ENCODE results near the gene SYT1. TPM values are rescaled to one million over a fixed set of nuclear protein-coding genes. Genes with fewer than 3 reads are reported as not detected.
"Not testable (repeated sequence)": the region's sequence is repeated elsewhere in the genome, so short reads cannot be mapped to it uniquely, and the experiment has no call there.

Gene SYT1
- total and polyA plus RNA-seq, 12 donors: 0.03 to 0.36 (median 0.15) TPM; not detected in 5

GRCh38 chr12:78829690-78830089 is 34.9 kb upstream of the SYT1 start:
- peaks cover 0 to 5% (median 0%) of the 10 kb centered on the region in 11 donors for H3K9me3 ChIP-seq
- H3K4me1 ChIP-seq: no peaks in the 10 kb centered on the region
- no peaks in the 10 kb centered on the region for H3K36me3 ChIP-seq
- no peak overlapping the region for H3K4me3 ChIP-seq
- no peak for ATAC-seq
- TF ChIP-seq, protein P1, sequence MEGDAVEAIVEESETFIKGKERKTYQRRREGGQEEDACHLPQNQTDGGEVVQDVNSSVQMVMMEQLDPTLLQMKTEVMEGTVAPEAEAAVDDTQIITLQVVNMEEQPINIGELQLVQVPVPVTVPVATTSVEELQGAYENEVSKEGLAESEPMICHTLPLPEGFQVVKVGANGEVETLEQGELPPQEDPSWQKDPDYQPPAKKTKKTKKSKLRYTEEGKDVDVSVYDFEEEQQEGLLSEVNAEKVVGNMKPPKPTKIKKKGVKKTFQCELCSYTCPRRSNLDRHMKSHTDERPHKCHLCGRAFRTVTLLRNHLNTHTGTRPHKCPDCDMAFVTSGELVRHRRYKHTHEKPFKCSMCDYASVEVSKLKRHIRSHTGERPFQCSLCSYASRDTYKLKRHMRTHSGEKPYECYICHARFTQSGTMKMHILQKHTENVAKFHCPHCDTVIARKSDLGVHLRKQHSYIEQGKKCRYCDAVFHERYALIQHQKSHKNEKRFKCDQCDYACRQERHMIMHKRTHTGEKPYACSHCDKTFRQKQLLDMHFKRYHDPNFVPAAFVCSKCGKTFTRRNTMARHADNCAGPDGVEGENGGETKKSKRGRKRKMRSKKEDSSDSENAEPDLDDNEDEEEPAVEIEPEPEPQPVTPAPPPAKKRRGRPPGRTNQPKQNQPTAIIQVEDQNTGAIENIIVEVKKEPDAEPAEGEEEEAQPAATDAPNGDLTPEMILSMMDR (IDR thresholded peaks at IDR 0.05): no peak
- no peak for DNase-seq
- no peak overlapping the region for H3K27ac ChIP-seq
- 77 to 85% methylated on average over 2 of the region's 2 CpGs for WGBS, 2 donors
- intact Hi-C loops (cut with DNase I): no loop called here
- no peaks in the 10 kb centered on the region for H3K27me3 ChIP-seq

DNA sequence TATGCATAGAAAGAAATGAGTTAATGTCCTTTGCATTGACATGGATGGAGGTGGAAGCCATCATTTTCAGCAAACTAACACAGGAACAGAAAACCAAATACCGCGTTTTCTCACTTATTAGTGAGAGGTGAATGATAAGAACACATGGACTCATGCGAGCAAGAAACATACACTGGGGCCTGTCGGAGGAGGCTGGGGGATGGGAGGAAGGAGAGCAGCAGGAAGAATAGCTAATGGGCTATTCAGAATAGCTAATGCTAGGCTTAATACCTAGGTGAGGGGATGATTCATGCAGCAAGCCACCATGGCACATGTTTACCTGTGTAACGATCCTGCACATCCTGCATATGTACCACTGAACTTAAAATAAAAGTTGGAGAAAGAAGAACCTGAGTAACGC is 29.1 kb upstream of the SYT1 start:
- no peak for ATAC-seq
- no peak for DNase-seq
- no peak overlapping the region for H3K27ac ChIP-seq

DNA sequence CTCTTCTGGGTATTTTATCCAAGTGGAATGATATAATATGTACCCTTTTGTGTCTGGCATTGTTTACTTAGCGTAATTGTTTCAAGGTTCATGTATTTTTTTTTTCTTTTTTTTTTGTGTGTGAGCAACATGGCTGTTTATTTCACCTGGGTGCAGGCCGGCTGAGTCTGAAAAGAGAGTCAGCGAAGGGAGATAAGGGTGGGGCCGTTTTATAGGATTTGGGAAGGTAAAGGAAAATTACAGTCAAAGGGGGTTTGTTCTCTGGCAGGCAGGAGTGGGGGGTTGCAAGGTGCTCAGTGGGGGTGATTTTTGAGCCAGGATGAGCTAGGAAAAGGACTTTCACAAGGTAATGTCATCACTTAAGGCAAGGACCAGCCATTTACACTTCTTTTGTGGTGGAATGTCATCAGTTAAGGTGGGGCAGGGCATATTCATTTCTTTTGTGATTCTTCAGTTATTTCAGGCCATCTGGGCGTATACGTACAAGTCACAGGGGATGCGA is 24.0 kb upstream of the SYT1 start:
- DNase-seq; H3K27me3 ChIP-seq; H3K27ac ChIP-seq; H3K36me3 ChIP-seq; ATAC-seq; intact Hi-C loops (cut with DNase I); H3K4me3 ChIP-seq; H3K4me1 ChIP-seq: not testable (repeated sequence)
- peaks cover 0 to 17% (median 5%) of the 10 kb centered on the region in 11 donors for H3K9me3 ChIP-seq
- 82 to 89% methylated on average over 7 of the region's 7 CpGs for WGBS, 2 donors

More for the DNA sequence above, 29.1 kb upstream of the SYT1 start:
- Histone ChIP-seq H3K36me3 (no peaks in the 10 kb centered on the region), H3K4me1 (no peaks in the 10 kb centered on the region), H3K4me3 (no peak overlapping the region), H3K27me3 (no peaks in the 10 kb centered on the region), H3K9me3 (no peaks in the 10 kb centered on the region)
- WGBS, 2 donors: 86 to 87% methylated on average over 6 of the region's 6 CpGs
- TF ChIP-seq, protein P1 (IDR thresholded peaks at IDR 0.05): no peak
- intact Hi-C loops (cut with DNase I): no loop called here

- intact Hi-C loops (cut with DNase I): no loop called here
- TF ChIP-seq, protein P1 (IDR thresholded peaks at IDR 0.05): no peak
- ATAC-seq: no peak
- Histone ChIP-seq H3K9me3 (peaks cover 0 to 25% (median 4%) of the 10 kb centered on the region in 11 donors), H3K27me3 (no peaks in the 10 kb centered on the region), H3K27ac (no peak overlapping the region), H3K36me3 (no peaks in the 10 kb centered on the region), H3K4me3 (no peak overlapping the region), H3K4me1 (no peaks in the 10 kb centered on the region)
- no peak for DNase-seq
Observed at GRCh38 chr12:78853231-78853630, 11.3 kb upstream of the SYT1 start.

All from heart right ventricle (tissue), 16 donors.